ENCODE measurements around the gene TMA16. TPM values are rescaled to one million over a fixed set of nuclear protein-coding genes. Genes with fewer than 3 reads are reported as not detected.

Gene TMA16
- total RNA-seq, 1 donor from 2014 or later: 78.5 TPM

- Mint-ChIP-seq H3K27me3 (ENCODE audit: insufficient read depth, low read depth) (no peaks in the 10 kb centered on the region), H3K4me3 (no peak overlapping the region), H3K9me3 (peaks cover 3% of the 10 kb centered on the region), H3K4me1 (peaks cover 17% of the 10 kb centered on the region), H3K27ac (no peak overlapping the region), H3K36me3 (no peaks in the 10 kb centered on the region)
- Histone ChIP-seq H3F3A (ENCODE audit: low read depth) (no peaks in the 10 kb centered on the region), H3K9ac (no peak overlapping the region), H3K27me3 (no peaks in the 10 kb centered on the region), H2AFZ (replicated peaks) (no peak overlapping the region), H3K4me1 (peaks cover 22% of the 10 kb centered on the region), H3K79me2 (ENCODE audit: low read depth) (no peaks in the 10 kb centered on the region), H3K4me3 (no peak overlapping the region), H3K9me3 (ENCODE audit: low read depth) (no peaks in the 10 kb centered on the region), H4K20me1 (ENCODE audit: low read depth) (no peaks in the 10 kb centered on the region), H3K27ac (no peak overlapping the region), H3K36me3 (peaks cover 6% of the 10 kb centered on the region), H3K4me2 (no peak overlapping the region)
- no peak for DNase-seq (ENCODE audit: low spot score)
- TF ChIP-seq, protein P1, sequence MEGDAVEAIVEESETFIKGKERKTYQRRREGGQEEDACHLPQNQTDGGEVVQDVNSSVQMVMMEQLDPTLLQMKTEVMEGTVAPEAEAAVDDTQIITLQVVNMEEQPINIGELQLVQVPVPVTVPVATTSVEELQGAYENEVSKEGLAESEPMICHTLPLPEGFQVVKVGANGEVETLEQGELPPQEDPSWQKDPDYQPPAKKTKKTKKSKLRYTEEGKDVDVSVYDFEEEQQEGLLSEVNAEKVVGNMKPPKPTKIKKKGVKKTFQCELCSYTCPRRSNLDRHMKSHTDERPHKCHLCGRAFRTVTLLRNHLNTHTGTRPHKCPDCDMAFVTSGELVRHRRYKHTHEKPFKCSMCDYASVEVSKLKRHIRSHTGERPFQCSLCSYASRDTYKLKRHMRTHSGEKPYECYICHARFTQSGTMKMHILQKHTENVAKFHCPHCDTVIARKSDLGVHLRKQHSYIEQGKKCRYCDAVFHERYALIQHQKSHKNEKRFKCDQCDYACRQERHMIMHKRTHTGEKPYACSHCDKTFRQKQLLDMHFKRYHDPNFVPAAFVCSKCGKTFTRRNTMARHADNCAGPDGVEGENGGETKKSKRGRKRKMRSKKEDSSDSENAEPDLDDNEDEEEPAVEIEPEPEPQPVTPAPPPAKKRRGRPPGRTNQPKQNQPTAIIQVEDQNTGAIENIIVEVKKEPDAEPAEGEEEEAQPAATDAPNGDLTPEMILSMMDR (IDR thresholded peaks at IDR 0.05): no peak
- TF ChIP-seq EZH2phosphoT487 (IDR thresholded peaks at IDR 0.05) (no peak), EZH2 (IDR thresholded peaks at IDR 0.05) (no peak)
Observed at GRCh38 chr4:163562496-163562895, 68.0 kb downstream of the TMA16 start.

DNA sequence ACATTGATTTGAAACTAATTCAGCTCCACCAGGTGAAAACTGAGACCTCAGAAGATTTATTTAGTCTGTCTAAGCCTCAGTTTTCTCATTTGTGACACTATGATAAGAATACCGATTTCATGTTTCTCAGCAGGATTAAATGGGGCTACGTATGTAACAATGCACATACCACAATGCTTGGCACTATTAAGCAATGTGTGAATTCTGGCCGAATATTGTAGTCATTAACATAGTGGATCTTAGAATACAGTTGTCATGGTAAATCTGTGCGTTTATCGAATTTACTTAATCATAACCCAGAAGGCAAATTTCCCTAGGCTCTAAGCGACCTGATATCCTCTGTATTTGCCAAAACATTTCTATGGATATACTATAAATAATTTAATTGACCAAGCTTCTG is 69.1 kb downstream of the TMA16 start:
- no peaks in the 10 kb centered on the region for H3F3A ChIP-seq (ENCODE audit: low read depth)
- H3K9ac ChIP-seq: no peak overlapping the region
- H3K4me3 Mint-ChIP-seq: no peak overlapping the region
- peaks cover 6% of the 10 kb centered on the region for H3K36me3 ChIP-seq
- DNase-seq (ENCODE audit: low spot score): no peak
- peaks cover 22% of the 10 kb centered on the region for H3K4me1 ChIP-seq
- peaks cover 17% of the 10 kb centered on the region for H3K4me1 Mint-ChIP-seq
- H4K20me1 ChIP-seq (ENCODE audit: low read depth): no peaks in the 10 kb centered on the region
- no peak overlapping the region for H3K4me3 ChIP-seq
- H3K9me3 Mint-ChIP-seq: peaks cover 3% of the 10 kb centered on the region
- no peaks in the 10 kb centered on the region for H3K36me3 Mint-ChIP-seq
- H3K4me2 ChIP-seq: no peak overlapping the region
- H3K27me3 ChIP-seq: no peaks in the 10 kb centered on the region
- no peaks in the 10 kb centered on the region for H3K27me3 Mint-ChIP-seq (ENCODE audit: insufficient read depth, low read depth)
- H3K27ac ChIP-seq: no peak overlapping the region
- no peak overlapping the region for H2AFZ ChIP-seq (replicated peaks)
- H3K9me3 ChIP-seq (ENCODE audit: low read depth): no peaks in the 10 kb centered on the region
- no peaks in the 10 kb centered on the region for H3K79me2 ChIP-seq (ENCODE audit: low read depth)
- H3K27ac Mint-ChIP-seq: no peak overlapping the region
- TF ChIP-seq EZH2phosphoT487 (IDR thresholded peaks at IDR 0.05) (no peak), EZH2 (IDR thresholded peaks at IDR 0.05) (no peak)
- TF ChIP-seq, protein P1 (IDR thresholded peaks at IDR 0.05): no peak

DNA sequence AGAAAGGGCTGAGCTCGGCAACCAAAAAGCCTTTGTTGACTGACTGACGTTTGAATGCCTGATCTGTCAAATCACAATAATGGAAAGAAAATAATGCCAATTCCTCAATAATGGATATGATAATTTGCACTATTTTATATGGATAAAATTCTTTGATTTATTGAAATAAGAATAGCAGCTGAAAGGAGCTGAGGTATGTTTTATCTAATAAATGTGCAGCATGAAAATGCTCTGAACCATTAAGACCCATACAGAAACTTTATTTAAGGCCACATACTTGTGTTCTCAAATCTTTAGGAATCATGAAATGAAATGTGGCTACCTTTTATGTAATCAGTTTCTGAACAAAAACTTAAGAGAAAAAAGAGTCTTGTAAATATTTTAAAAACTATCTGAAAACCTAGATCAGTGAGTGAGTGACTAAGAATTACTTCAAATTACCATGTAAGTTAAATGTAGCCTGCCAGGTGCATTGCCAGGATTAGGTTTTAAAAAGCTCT is 69.8 kb downstream of the TMA16 start:
- H2AFZ ChIP-seq (replicated peaks): peak overlapping the region; percentile 23
- H3K79me2 ChIP-seq (ENCODE audit: low read depth): no peaks in the 10 kb centered on the region
- H3K4me2 ChIP-seq: peak overlapping the region; percentile 7
- H4K20me1 ChIP-seq (ENCODE audit: low read depth): no peaks in the 10 kb centered on the region
- TF ChIP-seq EZH2phosphoT487 (IDR thresholded peaks at IDR 0.05): no peak
- no peak for TF ChIP-seq EZH2 (IDR thresholded peaks at IDR 0.05)
- TF ChIP-seq, protein P1 (IDR thresholded peaks at IDR 0.05): no peak
- DNase-seq (ENCODE audit: low spot score): no peak
- no peaks in the 10 kb centered on the region for H3K27me3 Mint-ChIP-seq (ENCODE audit: insufficient read depth, low read depth)
- no peaks in the 10 kb centered on the region for H3K36me3 Mint-ChIP-seq
- peaks cover 17% of the 10 kb centered on the region for H3K4me1 Mint-ChIP-seq
- peaks cover 3% of the 10 kb centered on the region for H3K9me3 Mint-ChIP-seq
- no peaks in the 10 kb centered on the region for H3K9me3 ChIP-seq (ENCODE audit: low read depth)
- H3K4me1 ChIP-seq: peaks cover 22% of the 10 kb centered on the region
- no peak overlapping the region for H3K27ac ChIP-seq
- no peak overlapping the region for H3K4me3 ChIP-seq
- H3K9ac ChIP-seq: peak overlapping the region; percentile 19
- no peak overlapping the region for H3K4me3 Mint-ChIP-seq
- peaks cover 6% of the 10 kb centered on the region for H3K36me3 ChIP-seq
- H3K27me3 ChIP-seq: no peaks in the 10 kb centered on the region
- no peak overlapping the region for H3K27ac Mint-ChIP-seq
- H3F3A ChIP-seq (ENCODE audit: low read depth): no peaks in the 10 kb centered on the region

All from neural progenitor cell (in vitro differentiated cells).